Upper lobe of right lung (tissue), 1 donor: ENCODE measurements around the gene AP5S1. TPM values are rescaled to one million over a fixed set of nuclear protein-coding genes. Genes with fewer than 3 reads are reported as not detected.
"Not testable (repeated sequence)": the region's sequence is repeated elsewhere in the genome, so short reads cannot be mapped to it uniquely, and the experiment has no call there.

Source experiments
- ATAC-seq: fragments of 200-7000 bp; cut with Tn5 transposase; one replicate; pipeline ENCODE4 v1.9.1; 2020; ENCODE audit warnings: mild to moderate bottlenecking, moderate library complexity
- DNase-seq: peaks from one replicate; pipeline ENCODE4 v3.0.0-alpha.2; 2020
- H3K27ac ChIP-seq: fragments of 200-600 bp; one replicate; pipeline ENCODE4 v1.8.0; 2022
- H3K27me3 ChIP-seq: fragments of 200-600 bp; one replicate; pipeline ENCODE4 v1.8.0; 2022; ENCODE audit warnings: mild to moderate bottlenecking
- H3K36me3 ChIP-seq: fragments of 200-600 bp; one replicate; pipeline ENCODE4 v1.8.0; 2022
- H3K4me1 ChIP-seq: fragments of 200-600 bp; one replicate; pipeline ENCODE4 v1.8.0; 2022
- H3K4me3 ChIP-seq: fragments of 200-600 bp; one replicate; pipeline ENCODE4 v1.8.0; 2022; ENCODE audit warnings: mild to moderate bottlenecking
- H3K9me3 ChIP-seq: fragments of 200-600 bp; one replicate; pipeline ENCODE4 v1.8.0; 2022
- intact Hi-C: fragments of 100-400 bp; cut with DNase I; formaldehyde crosslinking; loops from one replicate; pipeline ENCODE4 v1.11.0; 2022
- total RNA-seq: library from RNA; stranded (reverse); fragmentation: NEBNext Ultra II Directional; extraction: Animal tissue kit (Norgen Biotek cat#: 25700); gene quantifications from one replicate; pipeline ENCODE4 v1.2.1, GENCODE V29; 2021
- TF ChIP-seq, protein P1 (sequence below): fragments of 200-600 bp; IDR thresholded peaks from one replicate; pipeline ENCODE4 v1.8.0; 2022; ENCODE audit warnings: antibody characterized with exemption
- donor health status: DM: no; HTN: yes; CAD: no; lungs with severe emphysema.

The AP5S1 gene
- total RNA-seq, 1 donor from 2014 or later, result 13.1 TPM

DNA sequence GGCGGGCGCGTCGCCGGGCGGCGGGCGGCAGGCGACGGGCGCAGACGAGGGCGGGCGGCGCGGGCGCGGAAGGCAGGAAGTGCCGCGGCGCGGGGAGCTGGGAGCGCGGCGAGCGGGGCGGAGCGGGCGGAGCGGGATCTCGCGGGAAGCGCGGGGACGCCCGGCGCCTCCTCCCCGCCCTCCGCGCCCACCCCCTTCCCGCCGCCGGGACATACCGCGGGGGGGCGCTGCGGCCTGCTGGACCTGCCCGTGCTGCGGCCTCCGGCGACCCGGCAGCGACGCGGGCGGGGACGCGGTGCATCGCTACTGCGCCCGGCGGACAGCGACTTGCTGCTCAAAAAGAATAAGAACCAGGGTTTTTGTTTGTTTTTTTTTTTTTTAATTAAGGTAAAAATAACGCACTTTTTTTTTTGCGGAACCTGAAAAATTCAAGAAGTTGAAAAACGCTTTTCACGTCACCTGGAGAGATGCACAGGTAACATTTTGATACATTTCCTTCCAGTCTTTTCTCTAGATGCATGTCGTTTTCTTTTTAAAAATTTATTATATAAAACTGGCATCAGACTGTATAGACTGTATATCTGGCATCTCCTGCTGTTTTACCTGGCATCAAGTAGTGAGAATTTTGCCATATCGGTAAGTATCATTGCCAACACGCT is 33.6 kb upstream of the AP5S1 start, which contains the start of gene CENPB:
Gene CENPB (minus strand): TSS at position 76 of the 659 bp plus-strand sequence. CDS start 257 bp downstream, outside the sequence.
- ATAC-seq, result peak; percentile 97
- Histone ChIP-seq H3K36me3 (peaks cover 7% of the 10 kb centered on the region), H3K4me3 (peak within 1 kb of the TSS; percentile 73), H3K4me1 (peaks cover 23% of the 10 kb centered on the region), H3K9me3 (no peaks in the 10 kb centered on the region), H3K27me3 (no peaks in the 10 kb centered on the region), H3K27ac (peak within 1 kb of the TSS; percentile 84)
- peak; percentile 95 for DNase-seq
- intact Hi-C loops, result loop anchor here (5.0 kb wide), 1 partner anchor 36 kb away; the partner anchor contains the start of gene AP5S1
- TF ChIP-seq, protein P1, sequence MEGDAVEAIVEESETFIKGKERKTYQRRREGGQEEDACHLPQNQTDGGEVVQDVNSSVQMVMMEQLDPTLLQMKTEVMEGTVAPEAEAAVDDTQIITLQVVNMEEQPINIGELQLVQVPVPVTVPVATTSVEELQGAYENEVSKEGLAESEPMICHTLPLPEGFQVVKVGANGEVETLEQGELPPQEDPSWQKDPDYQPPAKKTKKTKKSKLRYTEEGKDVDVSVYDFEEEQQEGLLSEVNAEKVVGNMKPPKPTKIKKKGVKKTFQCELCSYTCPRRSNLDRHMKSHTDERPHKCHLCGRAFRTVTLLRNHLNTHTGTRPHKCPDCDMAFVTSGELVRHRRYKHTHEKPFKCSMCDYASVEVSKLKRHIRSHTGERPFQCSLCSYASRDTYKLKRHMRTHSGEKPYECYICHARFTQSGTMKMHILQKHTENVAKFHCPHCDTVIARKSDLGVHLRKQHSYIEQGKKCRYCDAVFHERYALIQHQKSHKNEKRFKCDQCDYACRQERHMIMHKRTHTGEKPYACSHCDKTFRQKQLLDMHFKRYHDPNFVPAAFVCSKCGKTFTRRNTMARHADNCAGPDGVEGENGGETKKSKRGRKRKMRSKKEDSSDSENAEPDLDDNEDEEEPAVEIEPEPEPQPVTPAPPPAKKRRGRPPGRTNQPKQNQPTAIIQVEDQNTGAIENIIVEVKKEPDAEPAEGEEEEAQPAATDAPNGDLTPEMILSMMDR, result peak; percentile 80

DNA sequence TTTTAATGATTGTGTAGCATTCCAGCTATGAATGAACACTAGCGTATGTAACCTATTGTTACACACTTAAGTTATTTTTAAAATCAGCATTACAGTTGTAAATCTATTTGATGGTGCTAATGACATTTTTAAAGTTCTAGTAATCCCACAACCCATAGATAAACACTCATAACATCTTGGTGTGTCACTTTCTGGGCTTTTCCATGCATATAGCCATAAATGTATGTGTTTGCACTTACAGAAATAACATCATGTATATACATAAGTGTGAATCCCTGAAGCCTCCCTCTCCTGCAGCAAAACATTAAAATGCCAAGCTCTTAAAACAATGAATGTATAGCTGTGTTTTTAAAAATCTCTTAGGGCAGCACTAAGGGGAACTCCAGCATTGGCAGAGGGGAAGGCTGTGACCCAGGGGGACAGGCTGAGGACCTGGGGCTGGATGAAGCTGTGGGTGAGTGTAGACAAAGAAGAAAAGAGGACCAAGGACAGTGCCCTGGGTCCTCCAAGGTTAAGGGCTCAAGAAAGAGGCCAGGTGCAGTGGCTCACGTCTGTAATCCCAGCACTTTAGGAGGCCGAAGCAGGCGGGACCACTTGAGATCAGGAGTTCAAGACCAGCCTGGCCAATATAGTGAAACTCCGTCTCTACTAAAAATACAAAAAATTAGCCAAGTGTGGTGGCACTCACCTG is 32.9 kb upstream of the AP5S1 start:
- TF ChIP-seq, protein P1, result no peak
- intact Hi-C loops, result loop anchor here (5.0 kb wide), 1 partner anchor 35 kb away; the partner anchor contains the start of gene AP5S1
- DNase-seq, result no peak

DNA sequence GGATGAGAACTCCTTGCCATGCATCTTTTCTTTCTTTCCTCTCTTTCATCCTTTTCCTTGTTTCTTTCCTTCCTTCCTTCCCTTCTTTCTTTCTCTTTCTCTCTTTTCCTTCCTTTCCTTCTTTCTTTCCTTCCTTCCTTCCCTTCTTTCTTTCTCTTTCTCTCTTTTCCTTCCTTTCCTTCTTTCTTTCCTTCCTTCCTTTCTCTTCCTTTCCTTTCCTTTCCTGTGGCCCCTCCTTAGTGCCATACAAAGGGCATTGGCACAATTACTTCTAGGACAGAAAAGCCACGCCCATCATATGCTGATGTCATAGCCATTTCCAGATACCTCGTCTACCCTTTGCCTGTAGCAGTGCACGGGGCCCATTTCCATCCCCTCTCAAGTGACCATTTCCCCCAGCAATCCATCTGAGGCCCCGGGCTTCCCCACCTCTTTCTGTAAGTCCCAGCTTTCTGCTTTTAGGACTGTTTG is 31.6 kb upstream of the AP5S1 start:
- Histone ChIP-seq H3K27me3 (no peaks in the 10 kb centered on the region), H3K9me3 (no peaks in the 10 kb centered on the region), H3K4me3 (no peak overlapping the region), H3K36me3 (peaks cover 7% of the 10 kb centered on the region), H3K4me1 (peaks cover 20% of the 10 kb centered on the region), H3K27ac (no peak overlapping the region)
- ATAC-seq, result no peak
- intact Hi-C loops, result loop anchor here (5.0 kb wide), 1 partner anchor 34 kb away; the partner anchor contains the start of gene AP5S1
- TF ChIP-seq, protein P1, result no peak
- DNase-seq, result no peak

More for the DNA sequence above, 32.9 kb upstream of the AP5S1 start:
- Histone ChIP-seq H3K9me3 (no peaks in the 10 kb centered on the region), H3K27me3 (no peaks in the 10 kb centered on the region), H3K36me3 (peaks cover 7% of the 10 kb centered on the region), H3K27ac (peak overlapping the region; percentile 14), H3K4me1 (peaks cover 23% of the 10 kb centered on the region), H3K4me3 (peak overlapping the region; percentile 37)
- no peak for ATAC-seq

DNA sequence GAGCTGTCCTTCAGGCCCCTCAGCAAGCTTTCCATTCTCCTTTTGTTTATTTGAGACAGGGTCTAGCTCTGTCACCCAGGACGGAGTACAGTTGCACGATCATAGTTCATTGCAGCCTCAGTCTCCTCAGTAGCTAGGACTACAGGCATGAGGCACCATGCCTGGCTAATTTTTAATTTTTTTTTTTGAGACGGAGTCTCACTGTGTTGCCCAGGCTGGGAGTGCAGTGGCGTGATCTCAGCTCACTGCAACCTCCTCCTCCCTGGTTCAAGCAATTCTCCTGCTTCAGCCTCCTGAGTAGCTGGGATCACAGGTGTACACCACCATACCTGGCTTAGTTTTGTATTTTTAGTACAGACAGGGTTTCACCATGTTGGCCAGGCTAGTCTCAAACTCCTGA is 31.1 kb upstream of the AP5S1 start:
- not testable (repeated sequence) for H3K27me3 ChIP-seq, H3K4me3 ChIP-seq

DNA sequence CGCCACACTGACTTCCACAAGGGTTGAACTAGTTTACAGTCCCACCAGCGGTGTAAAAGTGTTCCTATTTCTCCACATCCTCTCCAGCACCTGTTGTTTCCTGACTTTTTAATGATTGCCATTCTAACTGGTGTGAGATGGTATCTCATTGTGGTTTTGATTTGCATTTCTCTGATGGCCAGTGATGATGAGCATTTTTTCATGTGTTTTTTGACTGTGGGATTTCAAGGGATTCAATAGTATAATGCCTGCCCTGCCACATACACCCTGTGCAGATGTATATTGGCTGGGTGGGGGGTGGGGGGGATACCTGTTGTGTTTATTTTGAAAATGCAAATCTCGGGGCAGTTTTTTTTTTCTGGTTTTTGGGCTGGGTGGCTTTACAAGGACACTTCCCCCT is 26.2 kb upstream of the AP5S1 start:
- intact Hi-C loops, result not testable (repeated sequence)

More for the DNA sequence above, 31.1 kb upstream of the AP5S1 start:
- DNase-seq, H3K36me3 ChIP-seq, H3K9me3 ChIP-seq, ATAC-seq, H3K27ac ChIP-seq: not testable (repeated sequence)
- intact Hi-C loops, result loop anchor here (5.0 kb wide), 1 partner anchor 33 kb away; the partner anchor contains the start of gene AP5S1
- H3K4me1 ChIP-seq, result peaks cover 15% of the 10 kb centered on the region

DNA sequence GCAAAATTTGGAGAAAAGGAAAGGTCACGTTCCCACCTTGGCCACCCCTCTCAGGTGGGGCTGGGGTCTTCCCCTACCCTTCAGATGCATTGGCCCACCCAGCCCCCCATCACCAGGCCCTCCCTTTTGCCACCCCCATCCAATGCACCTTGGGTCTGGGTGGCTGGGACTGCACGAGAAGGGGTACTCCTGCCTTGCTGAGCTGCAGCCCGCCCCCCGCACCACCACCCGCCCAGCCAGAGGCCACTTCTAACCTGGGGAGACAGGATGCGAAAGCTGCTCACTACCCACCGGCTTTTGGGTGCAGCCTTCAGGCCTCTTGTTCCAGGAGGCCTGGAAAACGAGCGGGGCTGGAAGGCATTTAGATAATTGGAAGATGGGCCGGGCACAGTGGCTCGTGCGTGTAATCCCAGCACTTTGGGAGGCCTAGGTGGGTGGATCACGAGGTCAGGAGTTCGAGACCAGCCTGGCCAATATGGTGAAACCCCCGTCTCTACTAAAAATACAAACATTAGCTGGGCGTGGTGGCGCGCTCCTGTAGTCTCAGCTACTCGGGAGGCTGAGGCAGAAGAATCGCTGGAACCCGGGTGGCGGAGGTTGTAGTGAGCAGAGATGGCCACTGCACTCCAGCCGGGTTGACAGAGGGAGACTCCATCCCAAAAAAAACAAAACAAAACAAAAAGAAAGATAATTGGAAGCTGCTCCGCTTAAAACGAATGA is 25.5 kb upstream of the AP5S1 start:
- peaks cover 34% of the 10 kb centered on the region for H3K4me1 ChIP-seq
- ATAC-seq (no peak), DNase-seq (no peak)
- TF ChIP-seq, protein P1, result no peak
- no peaks in the 10 kb centered on the region for H3K9me3 ChIP-seq
- H3K27ac ChIP-seq, result peak overlapping the region; percentile 94
- H3K27me3 ChIP-seq, result no peaks in the 10 kb centered on the region
- H3K36me3 ChIP-seq, result peaks cover 19% of the 10 kb centered on the region
- intact Hi-C loops, result no loop called here
- peak overlapping the region; percentile 70 for H3K4me3 ChIP-seq

More for the DNA sequence above, 26.2 kb upstream of the AP5S1 start:
- H3K9me3 ChIP-seq, H3K27ac ChIP-seq, DNase-seq, ATAC-seq, H3K4me3 ChIP-seq, H3K27me3 ChIP-seq: not testable (repeated sequence)
- H3K4me1 ChIP-seq, result peaks cover 29% of the 10 kb centered on the region
- H3K36me3 ChIP-seq, result peaks cover 15% of the 10 kb centered on the region
